Hepatocyte (in vitro differentiated cells): Measurements from ENCODE around the gene GNG12. TPM values are rescaled to one million over a fixed set of nuclear protein-coding genes. Genes with fewer than 3 reads are reported as not detected.
"Not testable (repeated sequence)": the region's sequence is repeated elsewhere in the genome, so short reads cannot be mapped to it uniquely, and the experiment has no call there.

Experiments used
- DNase-seq: peaks from one replicate; pipeline ENCODE4 v3.0.0-alpha.2; 2016; ENCODE audit warnings: low spot score
- H2AFZ ChIP-seq: fragments of 200-600 bp; sonication (generic); 2 replicates; pipeline ENCODE4 v1.6.0; 2016; ENCODE audit warnings: antibody characterized with exemption, mild to moderate bottlenecking
- H3K27ac ChIP-seq: fragments of 200-600 bp; sonication (generic); 2 replicates; pipeline ENCODE4 v1.5.1; 2016; ENCODE audit warnings: mild to moderate bottlenecking
- H3K27me3 ChIP-seq: fragments of 200-600 bp; sonication (generic); 2 replicates; pipeline ENCODE4 v1.6.1; 2016
- H3K36me3 ChIP-seq: fragments of 200-600 bp; sonication (generic); replicated peaks from 2 replicates; pipeline ENCODE4 v1.5.1; 2016; ENCODE audit warnings: low read depth; ENCODE audit not compliant: insufficient read depth
- H3K4me1 ChIP-seq: fragments of 200-600 bp; sonication (generic); 2 replicates; pipeline ENCODE4 v1.5.1; 2016; ENCODE audit warnings: mild to moderate bottlenecking, moderate library complexity; ENCODE audit not compliant: insufficient read depth
- H3K4me2 ChIP-seq: fragments of 200-600 bp; sonication (generic); 2 replicates; pipeline ENCODE4 v1.6.0; 2016
- H3K4me3 ChIP-seq: fragments of 200-600 bp; sonication (generic); 2 replicates; pipeline ENCODE4 v1.5.1; 2016; ENCODE audit warnings: mild to moderate bottlenecking
- H3K79me2 ChIP-seq: fragments of 200-600 bp; sonication (generic); 2 replicates; pipeline ENCODE4 v1.6.0; 2017; ENCODE audit warnings: mild to moderate bottlenecking
- H3K9me2 ChIP-seq: fragments of 200-600 bp; sonication (generic); replicated peaks from 2 replicates; pipeline ENCODE4 v1.6.0; 2017; ENCODE audit warnings: mild to moderate bottlenecking; ENCODE audit not compliant: insufficient read depth
- H3K9me3 ChIP-seq: fragments of 200-600 bp; sonication (generic); 2 replicates; pipeline ENCODE4 v1.5.1; 2016; ENCODE audit warnings: low read depth, mild to moderate bottlenecking
- H4K20me1 ChIP-seq: fragments of 200-600 bp; sonication (generic); 2 replicates; pipeline ENCODE4 v1.6.0; 2016; ENCODE audit warnings: mild to moderate bottlenecking; ENCODE audit not compliant: insufficient read depth, poor library complexity, severe bottlenecking
- EZH2 ChIP-seq: fragments of 200-600 bp; sonication (generic); IDR thresholded peaks from 2 replicates; pipeline ENCODE4 v1.6.1; 2016; ENCODE audit warnings: antibody characterized with exemption, mild to moderate bottlenecking, borderline replicate concordance
- EZH2phosphoT487 ChIP-seq: fragments of 200-600 bp; sonication (generic); IDR thresholded peaks from one replicate; pipeline ENCODE4 v1.6.1; 2018; ENCODE audit warnings: antibody characterized with exemption, mild to moderate bottlenecking, low read depth, moderate library complexity; ENCODE audit not compliant: unreplicated experiment, severe bottlenecking
- WGBS: methylation state at CpG from one replicate; pipeline ENCODE4 v1.1.6; 2016; ENCODE audit warnings: low lambda C conversion rate; ENCODE audit errors: missing lambda C conversion rate; 5-methylcytosine and 5-hydroxymethylcytosine counted together
- polyA plus RNA-seq: library from polyadenylated mRNA; unstranded; fragments of >200 nt; fragmentation: Nextera tagmentation; extraction: Ambion mirVana; gene quantifications from 2 replicates; pipeline ENCODE4 v1.2.1, GENCODE V29; 2016
- total RNA-seq: library from RNA; depleted of rRNA; stranded (reverse); fragments of >200 nt; gene quantifications from 2 replicates; pipeline ENCODE4 v1.2.3, GENCODE V29; 2014
- TF ChIP-seq, protein P1 (sequence below): fragments of 200-600 bp; sonication (generic); IDR thresholded peaks from 2 replicates; pipeline ENCODE4 v1.5.1; 2016; ENCODE audit warnings: antibody characterized with exemption, mild to moderate bottlenecking; ENCODE audit not compliant: poor library complexity

Gene GNG12
- total and polyA plus RNA-seq, 2 experiments from 2014 or later = 49.6 to 108 TPM

DNA sequence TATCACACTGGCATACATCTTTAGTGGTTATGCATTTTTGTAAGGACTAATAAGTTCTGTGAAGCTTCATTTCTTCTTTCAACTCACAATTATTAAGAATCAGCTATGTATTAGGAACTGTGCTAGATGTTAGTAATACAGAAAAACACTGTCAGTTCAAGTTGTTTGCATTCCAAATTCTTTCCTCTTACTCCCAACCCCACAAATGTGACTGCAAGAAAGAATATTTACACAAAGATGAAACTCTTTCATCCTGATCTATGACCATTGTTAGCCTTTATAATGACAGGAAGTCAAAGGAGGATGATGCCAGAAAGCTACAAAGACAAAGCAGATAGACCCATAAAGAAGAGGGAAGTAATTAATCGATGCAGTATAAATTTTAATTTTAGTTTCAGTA is 169.2 kb downstream of the GNG12 start:
- no peaks in the 10 kb centered on the region for H3K4me1 ChIP-seq
- H2AFZ ChIP-seq = no peak overlapping the region
- no peak overlapping the region for H3K4me3 ChIP-seq
- H3K9me2 ChIP-seq = no peaks in the 10 kb centered on the region
- no peaks in the 10 kb centered on the region for H3K27me3 ChIP-seq
- DNase-seq = no peak
- H4K20me1 ChIP-seq = no peaks in the 10 kb centered on the region
- TF ChIP-seq EZH2 (no peak), EZH2phosphoT487 (no peak)
- TF ChIP-seq, protein P1, sequence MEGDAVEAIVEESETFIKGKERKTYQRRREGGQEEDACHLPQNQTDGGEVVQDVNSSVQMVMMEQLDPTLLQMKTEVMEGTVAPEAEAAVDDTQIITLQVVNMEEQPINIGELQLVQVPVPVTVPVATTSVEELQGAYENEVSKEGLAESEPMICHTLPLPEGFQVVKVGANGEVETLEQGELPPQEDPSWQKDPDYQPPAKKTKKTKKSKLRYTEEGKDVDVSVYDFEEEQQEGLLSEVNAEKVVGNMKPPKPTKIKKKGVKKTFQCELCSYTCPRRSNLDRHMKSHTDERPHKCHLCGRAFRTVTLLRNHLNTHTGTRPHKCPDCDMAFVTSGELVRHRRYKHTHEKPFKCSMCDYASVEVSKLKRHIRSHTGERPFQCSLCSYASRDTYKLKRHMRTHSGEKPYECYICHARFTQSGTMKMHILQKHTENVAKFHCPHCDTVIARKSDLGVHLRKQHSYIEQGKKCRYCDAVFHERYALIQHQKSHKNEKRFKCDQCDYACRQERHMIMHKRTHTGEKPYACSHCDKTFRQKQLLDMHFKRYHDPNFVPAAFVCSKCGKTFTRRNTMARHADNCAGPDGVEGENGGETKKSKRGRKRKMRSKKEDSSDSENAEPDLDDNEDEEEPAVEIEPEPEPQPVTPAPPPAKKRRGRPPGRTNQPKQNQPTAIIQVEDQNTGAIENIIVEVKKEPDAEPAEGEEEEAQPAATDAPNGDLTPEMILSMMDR = no peak
- H3K27ac ChIP-seq = no peak overlapping the region
- no peaks in the 10 kb centered on the region for H3K79me2 ChIP-seq
- H3K9me3 ChIP-seq = no peaks in the 10 kb centered on the region
- WGBS = 97% methylated on average over 1 of the region's 1 CpG
- H3K4me2 ChIP-seq = no peak overlapping the region
- no peaks in the 10 kb centered on the region for H3K36me3 ChIP-seq

DNA sequence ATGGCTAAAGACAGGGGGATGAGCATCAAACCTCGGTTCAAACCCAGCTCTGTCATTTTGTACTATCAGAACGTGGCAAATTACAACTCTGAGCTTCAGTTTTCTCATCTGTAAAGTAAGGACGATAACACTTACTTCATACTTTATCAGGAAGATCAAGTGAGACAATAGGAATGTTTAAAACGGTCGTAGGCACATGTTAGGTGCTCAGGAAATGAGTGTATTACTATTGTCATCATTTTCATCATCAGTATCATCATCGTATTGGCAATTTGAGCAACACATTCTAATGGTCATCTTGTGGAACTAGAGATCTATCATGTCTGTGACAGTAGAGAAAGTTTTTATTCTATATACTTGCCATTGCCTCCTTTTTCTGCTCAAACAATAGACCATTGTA is 170.4 kb downstream of the GNG12 start:
- Histone ChIP-seq H2AFZ (no peak overlapping the region), H3K4me2 (no peak overlapping the region), H4K20me1 (no peaks in the 10 kb centered on the region), H3K27ac (no peak overlapping the region), H3K27me3 (no peaks in the 10 kb centered on the region), H3K79me2 (no peaks in the 10 kb centered on the region), H3K36me3 (no peaks in the 10 kb centered on the region), H3K9me3 (no peaks in the 10 kb centered on the region), H3K4me3 (no peak overlapping the region), H3K9me2 (no peaks in the 10 kb centered on the region), H3K4me1 (no peaks in the 10 kb centered on the region)
- TF ChIP-seq EZH2phosphoT487 = no peak
- TF ChIP-seq EZH2 = no peak
- TF ChIP-seq, protein P1 = no peak
- 72% methylated on average over 6 of the region's 6 CpGs for WGBS
- no peak for DNase-seq

DNA sequence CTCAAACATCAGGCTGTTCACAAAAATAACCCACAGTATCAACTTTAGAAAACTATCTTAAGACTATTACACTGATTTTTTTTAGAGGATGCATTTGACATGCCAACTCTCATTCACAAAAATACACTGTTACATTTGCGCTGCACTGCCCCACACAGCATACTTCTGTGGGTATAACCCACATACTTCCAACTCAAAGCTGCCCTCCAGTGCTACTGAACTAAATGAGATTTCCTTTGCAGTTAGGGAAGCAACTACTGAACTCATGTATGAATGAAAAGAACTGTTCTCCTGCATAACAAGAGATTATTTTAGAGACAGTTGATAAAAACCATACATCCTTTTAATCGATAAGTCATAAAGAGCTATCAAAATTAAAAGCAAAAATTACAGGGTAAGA is 174.0 kb downstream of the GNG12 start:
- H3K27ac ChIP-seq = no peak overlapping the region
- no peak overlapping the region for H3K4me2 ChIP-seq
- no peaks in the 10 kb centered on the region for H4K20me1 ChIP-seq
- WGBS = 83% methylated on average over 2 of the region's 2 CpGs
- H3K79me2 ChIP-seq = no peaks in the 10 kb centered on the region
- H3K4me3 ChIP-seq = no peak overlapping the region
- no peaks in the 10 kb centered on the region for H3K9me2 ChIP-seq
- no peaks in the 10 kb centered on the region for H3K27me3 ChIP-seq
- DNase-seq = no peak
- H2AFZ ChIP-seq = no peak overlapping the region
- no peaks in the 10 kb centered on the region for H3K9me3 ChIP-seq
- H3K4me1 ChIP-seq = no peaks in the 10 kb centered on the region
- no peaks in the 10 kb centered on the region for H3K36me3 ChIP-seq
- TF ChIP-seq EZH2phosphoT487 (no peak), EZH2 (no peak)
- TF ChIP-seq, protein P1 = no peak

DNA sequence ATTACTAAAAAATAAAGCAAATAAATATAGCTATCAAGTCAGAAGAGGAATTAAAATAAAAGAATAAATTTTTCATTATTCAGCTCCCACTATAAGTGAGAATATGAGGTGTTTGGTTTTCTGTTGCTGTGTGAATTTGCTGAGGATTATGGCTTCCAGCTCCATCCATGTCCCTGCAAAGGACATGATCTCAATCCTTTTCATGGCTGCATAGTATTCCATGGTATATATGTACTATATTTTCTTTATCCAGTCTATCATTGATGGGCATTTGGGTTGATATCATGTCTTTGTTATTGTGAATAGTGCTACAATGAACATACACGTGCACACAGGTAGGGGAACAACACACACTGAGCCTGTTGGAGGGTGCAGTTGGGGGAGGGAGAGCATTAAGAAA is 176.1 kb downstream of the GNG12 start:
- H3K27ac ChIP-seq, H3K4me1 ChIP-seq, H3K9me2 ChIP-seq, H3K36me3 ChIP-seq, H3K4me3 ChIP-seq, DNase-seq, H2AFZ ChIP-seq, H3K4me2 ChIP-seq, H3K27me3 ChIP-seq, H3K79me2 ChIP-seq, H3K9me3 ChIP-seq, H4K20me1 ChIP-seq: not testable (repeated sequence)
- 89% methylated on average over 1 of the region's 1 CpG for WGBS
